Gastrocnemius medialis (tissue), 4 donors: ENCODE data around the gene DNAJB6. TPM values are rescaled to one million over a fixed set of nuclear protein-coding genes. Genes with fewer than 3 reads are reported as not detected.

Experiments used
- ATAC-seq, 2 donors: fragments of 150-250 bp; one replicate each; pipeline ENCODE4 v1.9.1; 2016
- DNase-seq, 2 donors: peaks; one replicate each; pipeline ENCODE4 v3.0.0-alpha.2; 2019
- H3K27ac ChIP-seq, 4 donors: fragments of 200-600 bp; sonication (generic); 1 replicate in 1 of 4; 2 replicates in 3 of 4; pipeline ENCODE4 v1.5.1; 2016 to 2018; ENCODE audit warnings: mild to moderate bottlenecking in 2 of 4, moderate library complexity in 1 of 4
- H3K27me3 ChIP-seq, 3 donors: fragments of 200-600 bp; sonication (generic) in 2 of 3; 1 replicate in 1 of 3; 2 replicates in 2 of 3; pipeline versions ENCODE4 v1.5.1 to v1.6.0; 2016 to 2019; ENCODE audit warnings: mild to moderate bottlenecking in 1 of 3, moderate library complexity in 1 of 3
- H3K36me3 ChIP-seq, 2 donors: fragments of 200-600 bp; sonication (generic) in 1 of 2; one replicate each; pipeline ENCODE4 v1.5.1; 2017 to 2018
- H3K4me1 ChIP-seq, 2 donors: fragments of 200-600 bp; sonication (generic) in 1 of 2; one replicate each; pipeline ENCODE4 v1.5.1; 2016 to 2017; ENCODE audit warnings: mild to moderate bottlenecking in 2 of 2
- H3K4me3 ChIP-seq, 4 donors: fragments of 200-600 bp; sonication (generic) in 3 of 4; 1 replicate in 1 of 4; 2 replicates in 3 of 4; pipeline ENCODE4 v1.5.1; 2016 to 2019; ENCODE audit warnings: mild to moderate bottlenecking in 2 of 4
- H3K9me3 ChIP-seq, 3 donors: fragments of 200-600 bp; sonication (generic) in 2 of 3; 1 replicate in 1 of 3; 2 replicates in 2 of 3; pipeline ENCODE4 v1.5.1; 2016 to 2019
- CTCF ChIP-seq, 5 experiments: fragments of 450-650 bp in 3 of 5; fragments of 200-600 bp in 2 of 5; sonication (generic) in 2 of 5; IDR thresholded peaks in 4 of 5; conservative IDR thresholded peaks in 1 of 5; 1 replicate in 4 of 5; 2 replicates in 1 of 5; pipeline ENCODE4 v1.5.1; 2016 to 2019; ENCODE audit warnings: antibody characterized with exemption in 5 of 5, mild to moderate bottlenecking in 3 of 5, moderate library complexity in 3 of 5
- POLR2A ChIP-seq, 2 donors: fragments of 450-650 bp; IDR thresholded peaks; one replicate each; pipeline ENCODE4 v1.6.1; 2017; ENCODE audit warnings: antibody characterized with exemption in 2 of 2, mild to moderate bottlenecking in 2 of 2, moderate library complexity in 2 of 2
- in situ Hi-C, 4 donors: fragments of 200-750 bp; cut with MboI; loops; one replicate each; pipeline versions ENCODE4 v1.15.0 to v1.8.0; 2017; ENCODE audit warnings: low sequenced_read_pairs in 4 of 4
- intact Hi-C: fragments of 100-400 bp; cut with DNase I; formaldehyde crosslinking; loops from one replicate; pipeline ENCODE4 v1.15.1; 2023; ENCODE audit warnings: low total_unique reads
- total RNA-seq, 4 donors: library from RNA; depleted of rRNA; stranded (reverse); fragments of >200 nt; gene quantifications; one replicate each; pipeline versions ENCODE4 v1.1.0 to v1.2.3, GENCODE V29; 2016

Gene DNAJB6
- total RNA-seq, 4 donors from 2014 or later: 130 to 269 (median 188) TPM

GRCh38 chr7:157401567-157402387, 65.0 kb downstream of the DNAJB6 start:
- Histone ChIP-seq H3K4me3 (no peak overlapping the region), H3K9me3 (no peaks in the 10 kb centered on the region), H3K27ac (peak overlapping the region; percentile 80 to 94 (median 88)), H3K36me3 (peaks cover 0 to 7% of the 10 kb centered on the region in 2 donors), H3K27me3 (no peaks in the 10 kb centered on the region), H3K4me1 (peaks cover 51 to 67% of the 10 kb centered on the region in 2 donors)
- intact Hi-C loops (loop anchor here (10.0 kb wide), 2 partner anchors 127 to 267 kb away; partner anchors contain the start of gene UBE3C), in situ Hi-C loops (loop anchor here in 1 of 4 donors (25.0 kb wide), 1 partner anchor 139 kb away; no protein-coding TSS in a partner anchor)
- ATAC-seq (no peak), DNase-seq (no peak)
- TF ChIP-seq CTCF (IDR thresholded peaks at IDR 0.05 in 4 of 5, conservative IDR thresholded peaks at IDR 0.05 in 1 of 5): no peak
- no peak for TF ChIP-seq POLR2A (IDR thresholded peaks at IDR 0.05)

GRCh38 chr7:157402388-157402703, 65.5 kb downstream of the DNAJB6 start:
- DNase-seq: no peak
- intact Hi-C loops (loop anchor here (10.0 kb wide), 2 partner anchors 128 to 268 kb away; partner anchors contain the start of gene UBE3C), in situ Hi-C loops (loop anchor here in 1 of 4 donors (25.0 kb wide), 1 partner anchor 140 kb away; no protein-coding TSS in a partner anchor)
- no peak overlapping the region for H3K4me3 ChIP-seq
- no peak for ATAC-seq
- H3K4me1 ChIP-seq: peaks cover 49 to 63% of the 10 kb centered on the region in 2 donors
- H3K36me3 ChIP-seq: peaks cover 0 to 7% of the 10 kb centered on the region in 2 donors
- peak overlapping the region; percentile 80 to 94 (median 88) for H3K27ac ChIP-seq
- H3K27me3 ChIP-seq: no peaks in the 10 kb centered on the region
- TF ChIP-seq CTCF (IDR thresholded peaks at IDR 0.05 in 4 of 5, conservative IDR thresholded peaks at IDR 0.05 in 1 of 5) (no peak), POLR2A (IDR thresholded peaks at IDR 0.05) (no peak)
- no peaks in the 10 kb centered on the region for H3K9me3 ChIP-seq

- H3K27ac ChIP-seq: peak overlapping the region; percentile 80 to 94 (median 88)
- intact Hi-C loops: loop anchor here (10.0 kb wide), 2 partner anchors 128 to 268 kb away; partner anchors contain the start of gene UBE3C
- no peaks in the 10 kb centered on the region for H3K9me3 ChIP-seq
- no peaks in the 10 kb centered on the region for H3K27me3 ChIP-seq
- TF ChIP-seq POLR2A (IDR thresholded peaks at IDR 0.05): no peak
- TF ChIP-seq CTCF (IDR thresholded peaks at IDR 0.05 in 4 of 5, conservative IDR thresholded peaks at IDR 0.05 in 1 of 5): no peak
- in situ Hi-C loops: loop anchor here in 1 of 4 donors (25.0 kb wide), 1 partner anchor 141 kb away; no protein-coding TSS in a partner anchor
- no peak overlapping the region for H3K4me3 ChIP-seq
- DNase-seq (no peak), ATAC-seq (no peak)
- peaks cover 0 to 7% of the 10 kb centered on the region in 2 donors for H3K36me3 ChIP-seq
- H3K4me1 ChIP-seq: peaks cover 42 to 56% of the 10 kb centered on the region in 2 donors
These were observed 66.2 kb downstream of the DNAJB6 start for GRCh38 chr7:157402911-157403534.

- H3K36me3 ChIP-seq: peaks cover 0 to 7% of the 10 kb centered on the region in 2 donors
- H3K27me3 ChIP-seq: no peaks in the 10 kb centered on the region
- intact Hi-C loops: loop anchor here (10.0 kb wide), 2 partner anchors 129 to 269 kb away; partner anchors contain the start of gene UBE3C
- in situ Hi-C loops: loop anchor here in 1 of 4 donors (25.0 kb wide), 1 partner anchor 142 kb away; no protein-coding TSS in a partner anchor
- H3K4me1 ChIP-seq: peaks cover 34 to 48% of the 10 kb centered on the region in 2 donors
- no peak for ATAC-seq
- H3K27ac ChIP-seq: peak overlapping the region; percentile 32 to 94 (median 84)
- TF ChIP-seq CTCF (IDR thresholded peaks at IDR 0.05 in 4 of 5, conservative IDR thresholded peaks at IDR 0.05 in 1 of 5) (no peak), POLR2A (IDR thresholded peaks at IDR 0.05) (no peak)
- H3K9me3 ChIP-seq: no peaks in the 10 kb centered on the region
- DNase-seq: no peak
- no peak overlapping the region for H3K4me3 ChIP-seq
These were observed 67.0 kb downstream of the DNAJB6 start for GRCh38 chr7:157403646-157404401.
